SU-DHL-6 (cell line): ENCODE results near the gene ASNSD1.

Source experiments
- CTCF ChIP-seq: fragments of 200-600 bp; sonication (generic); IDR thresholded peaks from one replicate; pipeline ENCODE4 v1.5.1; 2017; ENCODE audit warnings: antibody characterized with exemption, mild to moderate bottlenecking, low read length, moderate library complexity; ENCODE audit not compliant: insufficient read depth, poor library complexity, severe bottlenecking
- EZH2phosphoT487 ChIP-seq: fragments of 200-600 bp; sonication (generic), shearing (Covaris generic); conservative IDR thresholded peaks from 2 replicates; pipeline ENCODE4 v1.6.1; 2018; ENCODE audit warnings: mild to moderate bottlenecking, antibody characterized with exemption, low read length, moderate library complexity, mixed read lengths

GRCh38 chr2:189638301-189639006 is 22.8 kb upstream of the ASNSD1 start:
- TF ChIP-seq CTCF (no peak), EZH2phosphoT487 (no peak)
